Osteoblast (primary cell): Measurements from ENCODE around the gene ATRN. TPM values are rescaled to one million over a fixed set of nuclear protein-coding genes. Genes with fewer than 3 reads are reported as not detected.

ENCODE experiments used
- DNase-seq: peaks from one replicate; pipeline ENCODE4 v3.0.0; 2011; ENCODE audit warnings: low spot score, mixed read lengths; ENCODE audit not compliant: insufficient read length; ENCODE audit errors: missing footprints
- H2AFZ ChIP-seq: 2 replicates; pipeline ENCODE4 v1.6.0; 2011; ENCODE audit warnings: mild to moderate bottlenecking, low read length
- H3K27ac ChIP-seq: 2 replicates; pipeline ENCODE4 v1.5.1; 2011; ENCODE audit warnings: mild to moderate bottlenecking, low read depth, low read length, moderate library complexity
- H3K27me3 ChIP-seq: 2 replicates; pipeline ENCODE4 v1.6.0; 2012; ENCODE audit warnings: mild to moderate bottlenecking, control low read depth, inconsistent platforms, low read length, moderate library complexity; ENCODE audit not compliant: insufficient read depth
- H3K36me3 ChIP-seq: 2 replicates; pipeline ENCODE4 v1.5.1; 2011; ENCODE audit warnings: mild to moderate bottlenecking, low read length, control low read depth, moderate library complexity; ENCODE audit not compliant: insufficient read depth
- H3K4me1 ChIP-seq: 2 replicates; pipeline ENCODE4 v1.5.1; 2011; ENCODE audit warnings: mild to moderate bottlenecking, low read length, control low read depth, moderate library complexity; ENCODE audit not compliant: insufficient read depth
- H3K4me2 ChIP-seq: 2 replicates; pipeline ENCODE4 v1.6.0; 2011; ENCODE audit warnings: mild to moderate bottlenecking, low read length; ENCODE audit not compliant: insufficient read depth
- H3K4me3 ChIP-seq: fragments of 200-600 bp; sonication (generic); 3 replicates; pipeline ENCODE4 v1.5.1; 2012; ENCODE audit warnings: mild to moderate bottlenecking, low read length, inconsistent platforms; ENCODE audit not compliant: insufficient read depth
- H3K79me2 ChIP-seq: 2 replicates; pipeline ENCODE4 v1.6.0; 2012; ENCODE audit warnings: mild to moderate bottlenecking, low read length, control low read depth, inconsistent platforms; ENCODE audit not compliant: insufficient read depth
- H3K9me3 ChIP-seq: 2 replicates; pipeline ENCODE4 v1.5.1; 2011; ENCODE audit warnings: low read depth, low read length, control low read depth
- H4K20me1 ChIP-seq: 2 replicates; pipeline ENCODE4 v1.6.0; 2012; ENCODE audit warnings: mild to moderate bottlenecking, low read length, control low read depth; ENCODE audit not compliant: insufficient read depth
- CTCF ChIP-seq: IDR thresholded peaks from 2 replicates; pipeline ENCODE4 v1.5.1; 2011; ENCODE audit warnings: mild to moderate bottlenecking, low read depth, low read length, moderate library complexity; ENCODE audit errors: extremely low read depth
- total RNA-seq: library from RNA; depleted of rRNA; stranded (reverse); fragments of >200 nt; gene quantifications from 2 replicates; pipeline ENCODE4 v1.2.3, GENCODE V29; 2012

The ATRN gene
- total RNA-seq, 1 donor, result 48.1 TPM

DNA sequence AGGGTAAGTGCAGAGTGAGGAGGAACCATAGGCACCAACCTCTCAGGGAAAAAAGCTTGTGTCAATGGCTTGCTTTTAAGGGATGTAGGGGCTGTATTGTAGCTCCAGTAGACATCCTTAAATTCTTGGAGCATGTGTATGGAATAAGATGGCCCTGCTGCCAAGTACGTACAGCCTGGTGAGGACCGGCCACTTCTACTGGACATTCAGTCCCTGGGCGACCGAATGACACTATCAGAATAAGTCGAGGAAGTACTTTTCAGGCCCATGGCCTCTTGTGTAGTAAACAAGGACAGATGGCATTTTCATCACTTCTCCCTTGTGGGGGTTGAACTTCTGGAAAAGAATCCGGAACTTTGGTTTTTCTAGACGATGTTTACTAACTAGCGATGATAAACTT, 159.6 kb downstream of the ATRN start:
- Histone ChIP-seq H3K4me2 (no peak overlapping the region), H3K36me3 (peaks cover 4% of the 10 kb centered on the region), H3K4me1 (no peaks in the 10 kb centered on the region), H4K20me1 (no peaks in the 10 kb centered on the region), H3K9me3 (no peaks in the 10 kb centered on the region), H3K27ac (no peak overlapping the region), H2AFZ (no peak overlapping the region), H3K79me2 (no peaks in the 10 kb centered on the region), H3K4me3 (no peak overlapping the region), H3K27me3 (no peaks in the 10 kb centered on the region)
- no peak for TF ChIP-seq CTCF
- DNase-seq, result no peak

DNA sequence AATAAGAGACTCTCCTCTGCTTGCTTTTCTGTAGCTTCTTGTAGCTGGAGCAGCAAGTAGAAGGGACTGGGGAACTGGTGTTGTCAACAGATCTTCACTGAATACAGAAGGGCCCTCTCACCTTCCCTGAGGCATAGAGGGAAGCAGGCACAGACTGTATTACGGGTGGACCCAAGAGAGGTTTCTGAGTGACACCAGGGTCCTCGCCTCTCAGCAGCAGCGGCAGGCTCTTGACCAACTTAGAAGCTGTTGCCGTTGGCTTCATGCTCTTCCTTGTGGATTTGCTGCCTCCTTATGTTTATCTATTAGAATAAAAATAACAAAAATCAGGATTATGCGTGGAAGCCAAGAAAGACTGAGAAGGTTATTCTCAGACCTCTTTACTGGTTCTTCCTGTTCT, 160.7 kb downstream of the ATRN start:
- DNase-seq, result no peak
- Histone ChIP-seq H4K20me1 (no peaks in the 10 kb centered on the region), H3K27ac (no peak overlapping the region), H3K4me3 (no peak overlapping the region), H3K79me2 (no peaks in the 10 kb centered on the region), H3K36me3 (peaks cover 4% of the 10 kb centered on the region), H3K4me2 (no peak overlapping the region), H3K27me3 (no peaks in the 10 kb centered on the region), H3K4me1 (no peaks in the 10 kb centered on the region), H3K9me3 (no peaks in the 10 kb centered on the region), H2AFZ (no peak overlapping the region)
- TF ChIP-seq CTCF, result no peak

DNA sequence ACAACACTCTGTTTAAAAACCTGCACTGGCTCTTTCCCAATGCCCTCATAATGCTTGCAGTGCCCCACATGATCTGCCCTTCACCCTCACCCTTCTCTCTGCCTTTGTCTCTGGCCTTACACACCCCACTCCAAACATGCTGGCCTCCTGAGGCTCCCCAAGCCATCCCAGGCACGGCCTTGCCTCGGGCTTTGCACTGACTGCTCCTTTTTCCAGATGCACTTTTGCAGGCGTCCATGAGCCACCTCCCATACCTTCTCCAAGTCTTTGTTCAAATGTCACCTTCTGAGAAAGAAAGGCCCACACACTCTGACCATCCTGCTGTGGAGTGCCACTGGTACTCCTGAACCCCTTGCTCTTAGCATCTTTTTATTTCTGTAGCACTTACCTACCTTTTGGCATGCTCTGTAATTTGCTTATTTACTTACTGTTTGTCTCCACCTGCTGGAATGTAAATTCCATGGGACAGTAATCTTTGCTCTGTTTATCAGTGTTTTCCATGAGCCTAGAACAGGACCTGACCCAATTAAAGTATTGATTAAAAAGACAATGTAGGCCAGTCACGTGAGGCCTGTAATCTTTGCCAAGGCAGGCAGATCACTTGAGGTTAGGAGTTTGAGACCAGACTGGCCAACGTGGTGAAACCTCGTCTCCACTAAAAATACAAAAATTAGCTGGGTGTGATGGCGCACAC, 161.6 kb downstream of the ATRN start:
- H3K27me3 ChIP-seq, result no peaks in the 10 kb centered on the region
- peaks cover 4% of the 10 kb centered on the region for H3K36me3 ChIP-seq
- H4K20me1 ChIP-seq, result no peaks in the 10 kb centered on the region
- no peak for DNase-seq
- H3K79me2 ChIP-seq, result no peaks in the 10 kb centered on the region
- H3K4me3 ChIP-seq, result no peak overlapping the region
- H3K9me3 ChIP-seq, result no peaks in the 10 kb centered on the region
- H2AFZ ChIP-seq, result no peak overlapping the region
- peak; percentile 8 for TF ChIP-seq CTCF
- no peaks in the 10 kb centered on the region for H3K4me1 ChIP-seq
- H3K27ac ChIP-seq, result no peak overlapping the region
- H3K4me2 ChIP-seq, result no peak overlapping the region

DNA sequence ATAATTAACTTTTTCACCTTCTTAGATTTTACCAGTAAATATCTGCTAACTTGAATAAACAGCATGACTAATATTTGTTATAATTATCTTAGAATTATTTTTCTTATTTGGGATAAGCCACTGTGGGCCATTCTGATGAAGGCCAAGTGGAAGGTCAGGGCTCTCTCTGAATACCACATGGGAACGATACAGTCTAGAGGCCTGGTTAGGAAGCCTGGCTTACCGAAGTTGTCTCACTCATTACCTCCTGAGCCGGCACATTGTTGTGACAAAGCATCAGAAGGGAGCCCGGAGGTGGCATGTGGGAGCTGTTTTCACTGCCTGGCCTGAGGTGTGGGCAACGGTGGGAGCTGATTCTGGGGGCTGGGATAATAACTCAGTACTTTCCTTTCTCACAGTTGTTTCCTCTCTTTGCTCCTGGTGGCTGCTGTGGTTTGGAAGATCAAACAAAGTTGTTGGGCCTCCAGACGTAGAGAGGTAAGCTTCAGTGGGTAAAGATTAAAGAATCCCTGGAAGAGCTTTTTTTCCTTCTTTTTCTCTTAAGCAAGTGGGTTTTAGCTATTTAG, 163.2 kb downstream of the ATRN start:
- H4K20me1 ChIP-seq, result no peaks in the 10 kb centered on the region
- no peaks in the 10 kb centered on the region for H3K27me3 ChIP-seq
- no peak overlapping the region for H2AFZ ChIP-seq
- no peaks in the 10 kb centered on the region for H3K9me3 ChIP-seq
- no peak for TF ChIP-seq CTCF
- H3K36me3 ChIP-seq, result peaks cover 4% of the 10 kb centered on the region
- H3K4me1 ChIP-seq, result no peaks in the 10 kb centered on the region
- no peak overlapping the region for H3K4me3 ChIP-seq
- H3K4me2 ChIP-seq, result no peak overlapping the region
- H3K79me2 ChIP-seq, result no peaks in the 10 kb centered on the region
- H3K27ac ChIP-seq, result no peak overlapping the region
- no peak for DNase-seq
